Colonic mucosa (tissue), 4 donors: Measurements from ENCODE around the gene HERC2. TPM values are rescaled to one million over a fixed set of nuclear protein-coding genes. Genes with fewer than 3 reads are reported as not detected.
"Not testable (repeated sequence)": the region's sequence is repeated elsewhere in the genome, so short reads cannot be mapped to it uniquely, and the experiment has no call there.

ENCODE experiments used
- DNase-seq: peaks from one replicate; pipeline ENCODE4 v3.0.0-alpha.2; 2020
- H3K27ac ChIP-seq: fragments of 200-600 bp; one replicate; pipeline ENCODE4 v1.8.0; 2021
- H3K27me3 ChIP-seq: fragments of 200-600 bp; one replicate; pipeline ENCODE4 v1.8.0; 2021
- H3K36me3 ChIP-seq: fragments of 200-600 bp; one replicate; pipeline ENCODE4 v1.8.0; 2021
- H3K4me1 ChIP-seq: fragments of 200-600 bp; one replicate; pipeline ENCODE4 v1.8.0; 2021; ENCODE audit warnings: mild to moderate bottlenecking
- H3K4me3 ChIP-seq: fragments of 200-600 bp; one replicate; pipeline ENCODE4 v1.8.0; 2021
- H3K9ac ChIP-seq, 2 donors: one replicate each; pipeline ENCODE4 v1.7.0; 2013; ENCODE audit warnings: control low read depth in 2 of 2, low read depth in 2 of 2, low read length in 2 of 2
- H3K9me3 ChIP-seq: fragments of 200-600 bp; one replicate; pipeline ENCODE4 v1.8.0; 2021
- CTCF ChIP-seq: fragments of 200-600 bp; IDR thresholded peaks from one replicate; pipeline ENCODE4 v1.8.0; 2022; ENCODE audit warnings: antibody characterized with exemption, mild to moderate bottlenecking
- intact Hi-C: fragments of 100-400 bp; cut with DNase I; formaldehyde crosslinking; loops from one replicate; pipeline ENCODE4 v1.14.1; 2022
- total RNA-seq, 2 donors: library from RNA; stranded (reverse); fragmentation: NEBNext Ultra II Directional in 1 of 2; extraction: Animal tissue kit (Norgen Biotek cat#: 25700) in 1 of 2; gene quantifications; one replicate each; pipeline ENCODE4 v1.2.1, GENCODE V29; 2021
- donor health status: healthy.
- donor health status: DM: no; HTN: no; CAD: no.
- donor health status: DM: no; HTN: no; CAD: no.

Gene HERC2
- total RNA-seq, 2 donors from 2014 or later: 50.8 to 71.2 TPM

- H3K27me3 ChIP-seq: no peaks in the 10 kb centered on the region
- no peak overlapping the region for H3K9ac ChIP-seq
- H3K36me3 ChIP-seq: no peaks in the 10 kb centered on the region
- TF ChIP-seq CTCF: no peak
- intact Hi-C loops: no loop called here
- H3K4me1 ChIP-seq: no peaks in the 10 kb centered on the region
- no peaks in the 10 kb centered on the region for H3K9me3 ChIP-seq
- H3K4me3 ChIP-seq: no peak overlapping the region
- DNase-seq: no peak
- H3K27ac ChIP-seq: no peak overlapping the region
Observed at GRCh38 chr15:28208583-28208982, 113.4 kb downstream of the HERC2 start.

- intact Hi-C loops: not testable (repeated sequence)
Observed at GRCh38 chr15:28205640-28206039, 116.3 kb downstream of the HERC2 start.

GRCh38 chr15:28203055-28203828 lies 118.7 kb downstream of the HERC2 start:
- H3K4me3 ChIP-seq, H3K9me3 ChIP-seq, H3K36me3 ChIP-seq, H3K27me3 ChIP-seq, H3K27ac ChIP-seq, H3K9ac ChIP-seq, intact Hi-C loops, H3K4me1 ChIP-seq, DNase-seq: not testable (repeated sequence)

More at GRCh38 chr15:28205640-28206039, 116.3 kb downstream of the HERC2 start:
- H3K36me3 ChIP-seq, H3K4me3 ChIP-seq, H3K4me1 ChIP-seq, DNase-seq, H3K9me3 ChIP-seq, H3K9ac ChIP-seq, H3K27me3 ChIP-seq, H3K27ac ChIP-seq: not testable (repeated sequence)

- H3K27ac ChIP-seq, H3K36me3 ChIP-seq, H3K4me3 ChIP-seq, H3K27me3 ChIP-seq, intact Hi-C loops, H3K9me3 ChIP-seq, H3K4me1 ChIP-seq, DNase-seq, H3K9ac ChIP-seq: not testable (repeated sequence)
Observed at GRCh38 chr15:28202124-28202523, 119.9 kb downstream of the HERC2 start.

GRCh38 chr15:28198215-28198614 lies 123.8 kb downstream of the HERC2 start:
- H3K36me3 ChIP-seq, H3K27ac ChIP-seq, DNase-seq, intact Hi-C loops, H3K9me3 ChIP-seq, H3K9ac ChIP-seq, H3K4me3 ChIP-seq, H3K27me3 ChIP-seq, H3K4me1 ChIP-seq: not testable (repeated sequence)

GRCh38 chr15:28197694-28198093 lies 124.3 kb downstream of the HERC2 start:
- H3K9me3 ChIP-seq, H3K9ac ChIP-seq, H3K27me3 ChIP-seq, H3K4me3 ChIP-seq, H3K36me3 ChIP-seq, DNase-seq, intact Hi-C loops, H3K27ac ChIP-seq, H3K4me1 ChIP-seq: not testable (repeated sequence)

GRCh38 chr15:28196581-28196980 lies 125.4 kb downstream of the HERC2 start:
- H3K4me3 ChIP-seq, H3K27ac ChIP-seq, H3K9ac ChIP-seq, H3K36me3 ChIP-seq, H3K9me3 ChIP-seq, H3K4me1 ChIP-seq, H3K27me3 ChIP-seq, DNase-seq, intact Hi-C loops: not testable (repeated sequence)

- H3K4me1 ChIP-seq: no peaks in the 10 kb centered on the region
- no peak for DNase-seq
- no peak overlapping the region for H3K27ac ChIP-seq
- no peaks in the 10 kb centered on the region for H3K27me3 ChIP-seq
- peaks cover 5% of the 10 kb centered on the region for H3K36me3 ChIP-seq
- no peak overlapping the region for H3K9ac ChIP-seq
- intact Hi-C loops: no loop called here
- no peak overlapping the region for H3K4me3 ChIP-seq
- H3K9me3 ChIP-seq: no peaks in the 10 kb centered on the region
- no peak for TF ChIP-seq CTCF
Observed at GRCh38 chr15:28192772-28193171, 129.2 kb downstream of the HERC2 start.
